HG02759 (cell line): ENCODE measurements around the gene GAL3ST3.
A peak's percentile ranks its signal among the peaks of the same experiment; 100 is the strongest.
"Not testable (repeated sequence)": the region's sequence is repeated elsewhere in the genome, so short reads cannot be mapped to it uniquely, and the experiment has no call there.

Source experiments
- ATAC-seq: cut with Tn5 transposase; IDR thresholded peaks from one replicate; pipeline ENCODE4 v1.9.1; 2021; ENCODE audit warnings: mild to moderate bottlenecking, moderate library complexity; ENCODE audit not compliant: unreplicated experiment

The GAL3ST3 gene

GRCh38 chr11:66048547-66049323 is at the start of gene GAL3ST3:
TSS of gene GAL3ST3 (minus strand) at chr11:66049161. CDS start at chr11:66045415, 3,746 bp downstream.
- no peak for ATAC-seq

- not testable (repeated sequence) for ATAC-seq
Observed at GRCh38 chr11:66092125-66092524, 43.2 kb upstream of the GAL3ST3 start.

GRCh38 chr11:66090288-66090687 is 41.3 kb upstream of the GAL3ST3 start:
- ATAC-seq: no peak

- ATAC-seq: no peak
Observed at GRCh38 chr11:66089067-66089466, 40.1 kb upstream of the GAL3ST3 start.

- no peak for ATAC-seq
Observed at GRCh38 chr11:66087148-66087908, 38.4 kb upstream of the GAL3ST3 start.

GRCh38 chr11:66084821-66085475 is 36.0 kb upstream of the GAL3ST3 start:
- ATAC-seq: no peak

- ATAC-seq: no peak
Observed at GRCh38 chr11:66083767-66084166, 34.8 kb upstream of the GAL3ST3 start.

- ATAC-seq: no peak
Observed at GRCh38 chr11:66082946-66083698, 34.2 kb upstream of the GAL3ST3 start.

GRCh38 chr11:66081505-66081904 is 32.5 kb upstream of the GAL3ST3 start:
- peak; percentile 70 for ATAC-seq

- no peak for ATAC-seq
Observed at GRCh38 chr11:66080055-66080817, 31.3 kb upstream of the GAL3ST3 start.

- not testable (repeated sequence) for ATAC-seq
Observed at GRCh38 chr11:66078949-66079348, 30.0 kb upstream of the GAL3ST3 start.

- ATAC-seq: no peak
Observed at GRCh38 chr11:66077927-66078326, 29.0 kb upstream of the GAL3ST3 start.

GRCh38 chr11:66076561-66076960 is 27.6 kb upstream of the GAL3ST3 start:
- no peak for ATAC-seq

- no peak for ATAC-seq
Observed at GRCh38 chr11:66075273-66075672, 26.3 kb upstream of the GAL3ST3 start.

GRCh38 chr11:66073669-66074068 is 24.7 kb upstream of the GAL3ST3 start:
- no peak for ATAC-seq

- ATAC-seq: no peak
Observed at GRCh38 chr11:66072518-66072917, 23.6 kb upstream of the GAL3ST3 start.

- ATAC-seq: no peak
Observed at GRCh38 chr11:66072081-66072480, 23.1 kb upstream of the GAL3ST3 start.

- no peak for ATAC-seq
Observed at GRCh38 chr11:66071381-66071801, 22.4 kb upstream of the GAL3ST3 start.

- ATAC-seq: peak; percentile 14
Observed at GRCh38 chr11:66070604-66071380, 21.8 kb upstream of the GAL3ST3 start.
